IMR-90 (cell line): ENCODE data around the gene LAMB1. TPM values are rescaled to one million over a fixed set of nuclear protein-coding genes. Genes with fewer than 3 reads are reported as not detected.

ENCODE experiments used
- ATAC-seq: fragments of 200-7000 bp; cut with Tn5 transposase; 2 replicates; pipeline ENCODE4 v1.9.1; 2020; ENCODE audit warnings: low read depth, mild to moderate bottlenecking, moderate library complexity
- BruUV-seq: library from RNA; stranded (reverse); fragments of 400-500 nt; replicated peaks from 2 replicates; lab custom pipeline; 2021; lab: Mats Ljungman, UMichigan
- CTCF ChIA-PET: fragments of 300-600 bp; formaldehyde crosslinking; extraction: SDS; loops from one replicate; lab custom pipeline; 2021; ENCODE audit warnings: antibody characterized with exemption; lab: Yijun Ruan, JAX
- POLR2A ChIA-PET: fragments of 300-600 bp; sonication (Branson Sonifier 250); formaldehyde crosslinking; loops from one replicate; lab custom pipeline; 2022; ENCODE audit warnings: antibody characterized with exemption; ENCODE audit not compliant: unreplicated experiment; lab: Charles Lee
- DNase-seq: peaks from one replicate; pipeline ENCODE4 v3.0.0; 2013
- H2AFZ ChIP-seq: replicated peaks from 2 replicates; pipeline ENCODE3; 2013; ENCODE audit warnings: low read length, mild to moderate bottlenecking; ENCODE audit not compliant: poor library complexity
- H2AK5ac ChIP-seq: 2 replicates; pipeline ENCODE4 v1.6.1; 2013; ENCODE audit warnings: low read depth, low read length, inconsistent platforms
- H2AK9ac ChIP-seq: replicated peaks from 2 replicates; pipeline ENCODE3; 2013; ENCODE audit warnings: mild to moderate bottlenecking, low read depth, low read length, moderate library complexity; ENCODE audit not compliant: poor library complexity
- H2BK120ac ChIP-seq: 2 replicates; pipeline ENCODE4 v1.6.1; 2013; ENCODE audit warnings: low read depth, low read length, inconsistent platforms
- H2BK15ac ChIP-seq: 3 replicates; pipeline ENCODE4 v1.6.1; 2013; ENCODE audit warnings: low read depth, low read length, inconsistent platforms
- H2BK20ac ChIP-seq: 2 replicates; pipeline ENCODE4 v1.6.1; 2013; ENCODE audit warnings: low read depth, mild to moderate bottlenecking, inconsistent platforms, low read length, moderate library complexity
- H2BK5ac ChIP-seq: 2 replicates; pipeline ENCODE4 v1.6.1; 2013; ENCODE audit warnings: mild to moderate bottlenecking, low read depth, low read length, inconsistent platforms; ENCODE audit not compliant: poor library complexity, severe bottlenecking
- H3K14ac ChIP-seq: replicated peaks from 2 replicates; pipeline ENCODE4 v1.6.1; 2013; ENCODE audit warnings: low read depth, low read length, inconsistent platforms
- H3K18ac ChIP-seq: 2 replicates; pipeline ENCODE4 v1.6.1; 2013; ENCODE audit warnings: low read depth, low read length, control low read depth
- H3K23ac ChIP-seq: 2 replicates; pipeline ENCODE4 v1.6.1; 2013; ENCODE audit warnings: low read depth, low read length, inconsistent platforms
- H3K27ac ChIP-seq: 2 replicates; pipeline ENCODE4 v1.5.1; 2013; ENCODE audit warnings: mild to moderate bottlenecking, control low read depth, low read length; ENCODE audit not compliant: insufficient read depth
- H3K27me3 ChIP-seq: 2 replicates; pipeline ENCODE4 v1.6.1; 2013; ENCODE audit warnings: low read length; ENCODE audit not compliant: control insufficient read depth, insufficient read depth
- H3K36me3 ChIP-seq: 2 replicates; pipeline ENCODE4 v1.6.1; 2013; ENCODE audit warnings: low read length, mixed read lengths; ENCODE audit not compliant: control insufficient read depth, insufficient read depth
- H3K4ac ChIP-seq: 2 replicates; pipeline ENCODE4 v1.6.1; 2013; ENCODE audit warnings: low read depth, low read length, inconsistent platforms
- H3K4me1 ChIP-seq: 2 replicates; pipeline ENCODE4 v1.6.1; 2013; ENCODE audit warnings: low read length, mixed read lengths; ENCODE audit not compliant: control insufficient read depth, insufficient read depth
- H3K4me2 ChIP-seq: 2 replicates; pipeline ENCODE4 v1.6.1; 2013; ENCODE audit warnings: low read depth, mild to moderate bottlenecking, control low read depth, low read length, moderate library complexity
- H3K4me3 ChIP-seq: 2 replicates; pipeline ENCODE4 v1.5.1; 2013; ENCODE audit warnings: low read depth, mild to moderate bottlenecking, control low read depth, low read length, moderate library complexity; ENCODE audit not compliant: insufficient read depth
- H3K56ac ChIP-seq: 2 replicates; pipeline ENCODE4 v1.6.1; 2013; ENCODE audit warnings: low read length, inconsistent platforms; ENCODE audit not compliant: insufficient read depth; ENCODE audit errors: extremely low read depth
- H3K79me1 ChIP-seq, 2 experiments: 2 replicates each; pipeline ENCODE4 v1.6.1; 2013; ENCODE audit warnings: low read length in 2 of 2, inconsistent platforms in 1 of 2, low read depth in 1 of 2
- H3K9ac ChIP-seq: 2 replicates; pipeline ENCODE4 v1.6.1; 2013; ENCODE audit warnings: low read depth, low read length, control low read depth
- H3K9me1 ChIP-seq: 2 replicates; pipeline ENCODE4 v1.6.1; 2013; ENCODE audit warnings: low read length, inconsistent platforms; ENCODE audit not compliant: insufficient read depth
- H3K9me3 ChIP-seq: 2 replicates; pipeline ENCODE4 v1.6.1; 2013; ENCODE audit warnings: low read length; ENCODE audit not compliant: control insufficient read depth, insufficient read depth
- H4K20me1 ChIP-seq: 2 replicates; pipeline ENCODE4 v1.6.1; 2013; ENCODE audit warnings: low read length, inconsistent platforms; ENCODE audit not compliant: insufficient read depth
- H4K5ac ChIP-seq: 2 replicates; pipeline ENCODE4 v1.6.1; 2013; ENCODE audit warnings: mild to moderate bottlenecking, low read depth, low read length, control low read depth
- H4K8ac ChIP-seq, 2 experiments: 2 replicates each; pipeline ENCODE4 v1.6.1; 2013; ENCODE audit warnings: low read depth in 2 of 2, low read length in 2 of 2, control low read depth in 1 of 2, inconsistent platforms in 1 of 2
- H4K91ac ChIP-seq: 2 replicates; pipeline ENCODE4 v1.6.1; 2013; ENCODE audit warnings: low read depth, low read length, inconsistent platforms; ENCODE audit not compliant: insufficient read depth
- BHLHE40 ChIP-seq: fragments of 150-350 bp; IDR thresholded peaks from 2 replicates; pipeline ENCODE4 v1.6.1; 2016; ENCODE audit warnings: mild to moderate bottlenecking, low read depth, low read length
- CEBPB ChIP-seq: IDR thresholded peaks from 2 replicates; pipeline ENCODE4 v1.6.1; 2012; ENCODE audit warnings: low read depth, low read length, improper control_type of control experiment
- CHD1 ChIP-seq: IDR thresholded peaks from 2 replicates; pipeline ENCODE4 v1.6.1; 2012; ENCODE audit warnings: low read depth, low read length, improper control_type of control experiment
- CTCF ChIP-seq: conservative IDR thresholded peaks from 2 replicates; pipeline ENCODE4 v1.5.1; 2012; ENCODE audit warnings: mild to moderate bottlenecking, low read depth, low read length, improper control_type of control experiment
- ELK1 ChIP-seq: fragments of 150-350 bp; IDR thresholded peaks from 2 replicates; pipeline ENCODE4 v1.6.1; 2016; ENCODE audit warnings: low read depth, mild to moderate bottlenecking, low read length, moderate library complexity, borderline replicate concordance
- FOS ChIP-seq: fragments of 150-350 bp; IDR thresholded peaks from 2 replicates; pipeline ENCODE4 v1.6.1; 2016; ENCODE audit warnings: low read depth, low read length
- MAFK ChIP-seq: IDR thresholded peaks from 2 replicates; pipeline ENCODE4 v1.6.1; 2012; ENCODE audit warnings: low read depth, low read length, improper control_type of control experiment
- MAZ ChIP-seq: IDR thresholded peaks from 2 replicates; pipeline ENCODE4 v1.6.1; 2012; ENCODE audit warnings: low read depth, mild to moderate bottlenecking, low read length, improper control_type of control experiment, moderate library complexity, borderline replicate concordance
- MXI1 ChIP-seq: IDR thresholded peaks from 2 replicates; pipeline ENCODE4 v1.6.1; 2012; ENCODE audit warnings: low read depth, mild to moderate bottlenecking, low read length, moderate library complexity, borderline replicate concordance
- NFE2L2 ChIP-seq: fragments of 150-350 bp; IDR thresholded peaks from 2 replicates; pipeline ENCODE4 v1.6.1; 2016; ENCODE audit warnings: low read depth, mild to moderate bottlenecking, low read length
- POLR2A ChIP-seq: IDR thresholded peaks from 2 replicates; pipeline ENCODE4 v1.6.1; 2012; ENCODE audit warnings: mild to moderate bottlenecking, low read depth, low read length
- RAD21 ChIP-seq: IDR thresholded peaks from 2 replicates; pipeline ENCODE4 v1.6.1; 2012; ENCODE audit warnings: low read length, improper control_type of control experiment
- RCOR1 ChIP-seq: IDR thresholded peaks from 2 replicates; pipeline ENCODE4 v1.6.1; 2012; ENCODE audit warnings: mild to moderate bottlenecking, low read length, improper control_type of control experiment; ENCODE audit not compliant: insufficient replicate concordance
- RFX5 ChIP-seq: IDR thresholded peaks from 2 replicates; pipeline ENCODE4 v1.8.0; 2012; ENCODE audit warnings: low read depth, mild to moderate bottlenecking, low read length, moderate library complexity
- SMC3 ChIP-seq: fragments of 150-350 bp; IDR thresholded peaks from 2 replicates; pipeline ENCODE4 v1.6.1; 2016; ENCODE audit warnings: low read depth, mild to moderate bottlenecking, antibody characterized with exemption, low read length, moderate library complexity
- WGBS, 2 experiments: methylation state at CpG; one replicate each; pipeline versions ENCODE4 v1.1.5 to v1.1.7; 2013; ENCODE audit warnings: missing lambda C conversion rate in 2 of 2; ENCODE audit not compliant: insufficient read length in 1 of 2; ENCODE audit errors: extremely low coverage in 2 of 2; 5-methylcytosine and 5-hydroxymethylcytosine counted together
- dilution Hi-C: fragments of 300-500 bp; cut with HindIII; formaldehyde crosslinking; loops from one replicate; pipeline ENCODE4 v1.14.3; 2018; ENCODE audit warnings: low sequenced_read_pairs; ENCODE audit not compliant: unreplicated experiment
- in situ Hi-C: fragments of 300-500 bp; cut with MboI; formaldehyde crosslinking; loops from 3 replicates; pipeline ENCODE4 v1.14.3; 2019; ENCODE audit warnings: low sequenced_read_pairs, inconsistent platforms, mixed read lengths
- intact Hi-C: fragments of 100-400 bp; cut with micrococcal nuclease; formaldehyde crosslinking; loops from 2 replicates; pipeline ENCODE4 v1.10.0; 2022
- polyA plus RNA-seq, 3 experiments: library from polyadenylated mRNA; depleted of rRNA; stranded (reverse); fragments of >200 nt; gene quantifications; 2 replicates each; pipeline ENCODE4 v1.2.3, GENCODE V29; 2012; ENCODE audit warnings: low replicate concordance in 1 of 3
- total RNA-seq: library from RNA; depleted of rRNA; stranded (reverse); fragments of >200 nt; gene quantifications from 2 replicates; pipeline ENCODE4 v1.2.3, GENCODE V29; 2012
- TF ChIP-seq, protein P1 (sequence below): fragments of 150-350 bp; IDR thresholded peaks from 2 replicates; pipeline ENCODE4 v1.6.1; 2017; ENCODE audit warnings: mild to moderate bottlenecking, antibody characterized with exemption, low read length, low read depth

Gene LAMB1
- total and polyA plus RNA-seq, 2 of the 4 experiments (the other 2 are of a cell fraction), result 114 to 117 TPM

GRCh38 chr7:107898997-107899594 is 103.9 kb downstream of the LAMB1 start:
- TF ChIP-seq RCOR1 (no peak), CHD1 (no peak), MAZ (no peak), POLR2A (no peak), CEBPB (no peak), NFE2L2 (no peak), RAD21 (no peak), SMC3 (no peak), MAFK (no peak), FOS (no peak), MXI1 (no peak), RFX5 (no peak), CTCF (no peak), ELK1 (no peak), BHLHE40 (no peak)
- TF ChIP-seq, protein P1, sequence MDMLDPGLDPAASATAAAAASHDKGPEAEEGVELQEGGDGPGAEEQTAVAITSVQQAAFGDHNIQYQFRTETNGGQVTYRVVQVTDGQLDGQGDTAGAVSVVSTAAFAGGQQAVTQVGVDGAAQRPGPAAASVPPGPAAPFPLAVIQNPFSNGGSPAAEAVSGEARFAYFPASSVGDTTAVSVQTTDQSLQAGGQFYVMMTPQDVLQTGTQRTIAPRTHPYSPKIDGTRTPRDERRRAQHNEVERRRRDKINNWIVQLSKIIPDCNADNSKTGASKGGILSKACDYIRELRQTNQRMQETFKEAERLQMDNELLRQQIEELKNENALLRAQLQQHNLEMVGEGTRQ, result no peak
- H3K9me1 ChIP-seq, result no peaks in the 10 kb centered on the region
- peaks cover 6% of the 10 kb centered on the region for H3K36me3 ChIP-seq
- no peak overlapping the region for H3K56ac ChIP-seq
- no peak overlapping the region for H3K4ac ChIP-seq
- H3K9me3 ChIP-seq, result no peaks in the 10 kb centered on the region
- no peaks in the 10 kb centered on the region for H3K27me3 ChIP-seq
- H3K18ac ChIP-seq, result no peak overlapping the region
- in situ Hi-C loops (no loop called here), intact Hi-C loops (no loop called here), dilution Hi-C loops (no loop called here)
- no peak overlapping the region for H3K23ac ChIP-seq
- H4K20me1 ChIP-seq, result peaks cover 15% of the 10 kb centered on the region; the same call in 1 of the 2 replicates
- H3K14ac ChIP-seq, result no peak overlapping the region
- H4K5ac ChIP-seq, result no peak overlapping the region
- H3K4me1 ChIP-seq, result peaks cover 2% of the 10 kb centered on the region
- H3K9ac ChIP-seq, result no peak overlapping the region
- no peak overlapping the region for H2BK15ac ChIP-seq
- H2AK9ac ChIP-seq, result no peak overlapping the region
- POLR2A ChIA-PET, result no interaction called here
- H3K4me2 ChIP-seq, result no peak overlapping the region
- H2BK20ac ChIP-seq, result no peak overlapping the region
- no TSS peak for BruUV-seq
- DNase-seq (no peak), ATAC-seq (no peak)
- no peak overlapping the region for H3K4me3 ChIP-seq
- no peak overlapping the region for H4K8ac ChIP-seq
- H2BK5ac ChIP-seq, result no peak overlapping the region
- CTCF ChIA-PET, result no interaction called here
- no peak overlapping the region for H2AFZ ChIP-seq
- no peak overlapping the region for H4K91ac ChIP-seq
- no CpG with 5 or more reads among the region's 2 CpGs for WGBS, 2 experiments
- H3K79me1 ChIP-seq, result peaks cover 13 to 49% of the 10 kb centered on the region in 2 experiments; a peak in 3 of 4 replicates
- H3K27ac ChIP-seq, result no peak overlapping the region
- no peak overlapping the region for H2BK120ac ChIP-seq
- no peak overlapping the region for H2AK5ac ChIP-seq
